ENCODE measurements around the gene TTBK1.

TTBK1 gene

GRCh38 chr6:43260791-43261190 is 17.5 kb downstream of the TTBK1 start:
- H3K79me2 ChIP-seq (ENCODE audit: insufficient read depth, low read depth): no peaks in the 10 kb centered on the region
- H3K4me1 ChIP-seq (ENCODE audit: low read depth, poor library complexity, severe bottlenecking): peaks cover 29% of the 10 kb centered on the region
- H4K20me1 ChIP-seq (ENCODE audit: insufficient read depth): no peaks in the 10 kb centered on the region
- no peak overlapping the region for H3K9ac ChIP-seq
- no peaks in the 10 kb centered on the region for H3K36me3 ChIP-seq (ENCODE audit: insufficient read depth)
- TF ChIP-seq, protein P1, sequence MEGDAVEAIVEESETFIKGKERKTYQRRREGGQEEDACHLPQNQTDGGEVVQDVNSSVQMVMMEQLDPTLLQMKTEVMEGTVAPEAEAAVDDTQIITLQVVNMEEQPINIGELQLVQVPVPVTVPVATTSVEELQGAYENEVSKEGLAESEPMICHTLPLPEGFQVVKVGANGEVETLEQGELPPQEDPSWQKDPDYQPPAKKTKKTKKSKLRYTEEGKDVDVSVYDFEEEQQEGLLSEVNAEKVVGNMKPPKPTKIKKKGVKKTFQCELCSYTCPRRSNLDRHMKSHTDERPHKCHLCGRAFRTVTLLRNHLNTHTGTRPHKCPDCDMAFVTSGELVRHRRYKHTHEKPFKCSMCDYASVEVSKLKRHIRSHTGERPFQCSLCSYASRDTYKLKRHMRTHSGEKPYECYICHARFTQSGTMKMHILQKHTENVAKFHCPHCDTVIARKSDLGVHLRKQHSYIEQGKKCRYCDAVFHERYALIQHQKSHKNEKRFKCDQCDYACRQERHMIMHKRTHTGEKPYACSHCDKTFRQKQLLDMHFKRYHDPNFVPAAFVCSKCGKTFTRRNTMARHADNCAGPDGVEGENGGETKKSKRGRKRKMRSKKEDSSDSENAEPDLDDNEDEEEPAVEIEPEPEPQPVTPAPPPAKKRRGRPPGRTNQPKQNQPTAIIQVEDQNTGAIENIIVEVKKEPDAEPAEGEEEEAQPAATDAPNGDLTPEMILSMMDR (conservative IDR thresholded peaks at IDR 0.05; ENCODE audit: low read depth, low read length): no peak
- no peaks in the 10 kb centered on the region for H3K27me3 ChIP-seq (ENCODE audit: insufficient read depth, low read depth)
- no peak overlapping the region for H3K4me2 ChIP-seq
- H3K27ac ChIP-seq: no peak overlapping the region
- H2AFZ ChIP-seq (ENCODE audit: low read depth): no peak overlapping the region
- H3K4me3 ChIP-seq (IDR thresholded peaks at IDR 0.05; ENCODE audit: insufficient read depth, low read depth, low read length): no peak overlapping the region

GRCh38 chr6:43261198-43261597 is 17.9 kb downstream of the TTBK1 start:
- H3K27me3 ChIP-seq (ENCODE audit: insufficient read depth, low read depth): no peaks in the 10 kb centered on the region
- no peaks in the 10 kb centered on the region for H4K20me1 ChIP-seq (ENCODE audit: insufficient read depth)
- H2AFZ ChIP-seq (ENCODE audit: low read depth): no peak overlapping the region
- TF ChIP-seq, protein P1 (conservative IDR thresholded peaks at IDR 0.05; ENCODE audit: low read depth, low read length): no peak
- no peak overlapping the region for H3K4me2 ChIP-seq
- H3K4me1 ChIP-seq (ENCODE audit: low read depth, poor library complexity, severe bottlenecking): peaks cover 29% of the 10 kb centered on the region
- no peaks in the 10 kb centered on the region for H3K36me3 ChIP-seq (ENCODE audit: insufficient read depth)
- no peak overlapping the region for H3K9ac ChIP-seq
- H3K27ac ChIP-seq: no peak overlapping the region
- no peaks in the 10 kb centered on the region for H3K79me2 ChIP-seq (ENCODE audit: insufficient read depth, low read depth)
- H3K4me3 ChIP-seq (IDR thresholded peaks at IDR 0.05; ENCODE audit: insufficient read depth, low read depth, low read length): no peak overlapping the region

DNA sequence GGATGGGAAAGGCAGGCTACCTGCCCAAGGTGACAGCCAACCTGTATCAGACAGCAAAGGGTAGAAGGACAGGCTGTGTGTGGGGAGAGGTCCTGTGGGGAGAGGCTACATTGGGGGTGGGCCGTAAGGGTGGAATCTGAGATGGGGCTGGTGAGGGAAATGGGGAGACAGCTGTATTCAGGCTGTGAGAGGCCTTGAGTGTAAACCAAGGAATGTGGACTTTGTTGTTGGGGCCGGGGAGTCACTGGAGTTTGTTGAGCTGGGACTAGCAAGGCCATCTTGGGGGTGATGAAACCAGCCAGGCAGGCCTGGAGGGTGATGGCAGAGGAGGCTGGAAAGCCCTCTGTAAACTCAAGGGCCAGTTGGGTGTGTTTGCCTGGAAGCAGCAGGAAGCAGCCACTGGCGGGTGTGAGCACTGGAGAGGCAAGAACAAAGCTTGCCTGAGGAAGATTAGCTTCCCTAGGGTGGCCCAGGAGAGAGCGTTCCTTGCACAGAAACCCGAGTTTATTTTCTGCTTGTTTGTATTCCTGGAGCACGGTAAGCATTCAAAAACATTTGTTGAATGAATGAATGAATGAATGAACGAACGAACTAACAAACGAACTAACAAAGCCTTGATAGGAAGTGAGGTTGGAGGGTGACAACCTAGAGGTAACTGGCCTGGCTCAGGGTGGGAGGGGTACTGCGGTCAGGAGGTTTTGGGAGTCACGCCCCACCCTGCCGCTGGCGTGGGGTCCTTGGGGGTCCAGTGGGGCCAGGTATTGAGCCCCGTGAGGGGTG is 18.9 kb downstream of the TTBK1 start:
- Histone ChIP-seq H3K27ac (no peak overlapping the region), H3K27me3 (ENCODE audit: insufficient read depth, low read depth) (no peaks in the 10 kb centered on the region), H2AFZ (ENCODE audit: low read depth) (no peak overlapping the region), H3K36me3 (ENCODE audit: insufficient read depth) (no peaks in the 10 kb centered on the region), H3K4me2 (no peak overlapping the region), H3K79me2 (ENCODE audit: insufficient read depth, low read depth) (no peaks in the 10 kb centered on the region), H3K9ac (no peak overlapping the region), H4K20me1 (ENCODE audit: insufficient read depth) (no peaks in the 10 kb centered on the region), H3K4me3 (IDR thresholded peaks at IDR 0.05; ENCODE audit: insufficient read depth, low read depth, low read length) (no peak overlapping the region), H3K4me1 (ENCODE audit: low read depth, poor library complexity, severe bottlenecking) (peaks cover 21% of the 10 kb centered on the region)
- TF ChIP-seq, protein P1 (conservative IDR thresholded peaks at IDR 0.05; ENCODE audit: low read depth, low read length): no peak

DNA sequence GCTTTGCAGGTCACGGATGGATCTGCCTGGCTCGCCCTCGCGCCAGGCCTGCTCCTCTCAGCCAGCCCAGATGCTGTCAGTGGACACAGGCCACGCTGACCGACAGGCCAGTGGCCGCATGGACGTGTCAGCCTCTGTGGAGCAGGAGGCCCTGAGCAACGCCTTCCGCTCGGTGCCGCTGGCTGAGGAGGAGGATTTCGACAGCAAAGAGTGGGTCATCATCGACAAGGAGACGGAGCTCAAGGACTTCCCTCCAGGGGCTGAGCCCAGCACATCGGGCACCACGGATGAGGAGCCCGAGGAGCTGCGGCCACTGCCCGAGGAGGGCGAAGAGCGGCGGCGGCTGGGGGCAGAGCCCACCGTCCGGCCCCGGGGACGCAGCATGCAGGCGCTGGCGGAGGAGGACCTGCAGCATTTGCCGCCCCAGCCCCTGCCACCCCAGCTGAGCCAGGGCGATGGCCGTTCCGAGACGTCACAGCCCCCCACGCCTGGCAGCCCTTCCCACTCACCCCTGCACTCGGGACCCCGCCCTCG is 19.6 kb downstream of the TTBK1 start:
- no peak overlapping the region for H3K9ac ChIP-seq
- no peak overlapping the region for H3K4me3 ChIP-seq (IDR thresholded peaks at IDR 0.05; ENCODE audit: insufficient read depth, low read depth, low read length)
- no peaks in the 10 kb centered on the region for H3K36me3 ChIP-seq (ENCODE audit: insufficient read depth)
- no peak overlapping the region for H3K27ac ChIP-seq
- no peak overlapping the region for H3K4me2 ChIP-seq
- H4K20me1 ChIP-seq (ENCODE audit: insufficient read depth): no peaks in the 10 kb centered on the region
- no peaks in the 10 kb centered on the region for H3K79me2 ChIP-seq (ENCODE audit: insufficient read depth, low read depth)
- peak overlapping the region; percentile 59 for H2AFZ ChIP-seq (ENCODE audit: low read depth)
- H3K27me3 ChIP-seq (ENCODE audit: insufficient read depth, low read depth): no peaks in the 10 kb centered on the region
- TF ChIP-seq, protein P1 (conservative IDR thresholded peaks at IDR 0.05; ENCODE audit: low read depth, low read length): no peak
- H3K4me1 ChIP-seq (ENCODE audit: low read depth, poor library complexity, severe bottlenecking): peaks cover 14% of the 10 kb centered on the region
